ENCODE measurements around the gene CNOT4.

CNOT4 gene

GRCh38 chr7:135537453-135537852 lies 27.6 kb upstream of the CNOT4 start:
- TF ChIP-seq RARB (CRISPR knock-in tag; IDR thresholded peaks at IDR 0.05) (no peak), OSR1 (CRISPR knock-in tag; IDR thresholded peaks at IDR 0.05) (no peak), ISL1 (CRISPR knock-in tag; IDR thresholded peaks at IDR 0.05) (no peak), TCF4 (CRISPR knock-in tag; IDR thresholded peaks at IDR 0.05; ENCODE audit: borderline replicate concordance) (no peak), GLIS3 (CRISPR knock-in tag; IDR thresholded peaks at IDR 0.05) (no peak), SNAI2 (CRISPR knock-in tag; IDR thresholded peaks at IDR 0.05) (no peak), CSRNP3 (CRISPR knock-in tag; IDR thresholded peaks at IDR 0.05) (no peak), ZFP3 (CRISPR knock-in tag; IDR thresholded peaks at IDR 0.05) (no peak), ZFP30 (CRISPR knock-in tag; IDR thresholded peaks at IDR 0.05) (no peak), ZC3H10 (CRISPR knock-in tag; IDR thresholded peaks at IDR 0.05) (no peak), PPARA (CRISPR knock-in tag; IDR thresholded peaks at IDR 0.05; ENCODE audit: borderline replicate concordance) (no peak), TSHZ2 (CRISPR knock-in tag; IDR thresholded peaks at IDR 0.05) (no peak), CSDC2 (CRISPR knock-in tag; IDR thresholded peaks at IDR 0.05) (no peak), ZNF70 (CRISPR knock-in tag; IDR thresholded peaks at IDR 0.05) (no peak), PATZ1 (CRISPR knock-in tag; IDR thresholded peaks at IDR 0.05; ENCODE audit: borderline replicate concordance) (no peak), CREB5 (CRISPR knock-in tag; IDR thresholded peaks at IDR 0.05; ENCODE audit: low read depth) (no peak), ESRRG (CRISPR knock-in tag; IDR thresholded peaks at IDR 0.05) (no peak), POU6F1 (CRISPR knock-in tag; IDR thresholded peaks at IDR 0.05; ENCODE audit: borderline replicate concordance, low read depth) (no peak), ZNF565 (CRISPR knock-in tag; conservative IDR thresholded peaks at IDR 0.05; ENCODE audit: low read depth) (no peak), BACH2 (CRISPR knock-in tag; IDR thresholded peaks at IDR 0.05; ENCODE audit: borderline replicate concordance) (no peak)
- no peak for ATAC-seq

GRCh38 chr7:135536150-135536549 lies 26.2 kb upstream of the CNOT4 start:
- TF ChIP-seq TCF4 (CRISPR knock-in tag; IDR thresholded peaks at IDR 0.05; ENCODE audit: borderline replicate concordance) (no peak), PPARA (CRISPR knock-in tag; IDR thresholded peaks at IDR 0.05; ENCODE audit: borderline replicate concordance) (no peak), RARB (CRISPR knock-in tag; IDR thresholded peaks at IDR 0.05) (no peak), OSR1 (CRISPR knock-in tag; IDR thresholded peaks at IDR 0.05) (no peak), TOX (CRISPR knock-in tag; IDR thresholded peaks at IDR 0.05; ENCODE audit: borderline replicate concordance) (no peak), ARNTL (CRISPR knock-in tag; IDR thresholded peaks at IDR 0.05; ENCODE audit: borderline replicate concordance, low read depth) (no peak), CSDC2 (CRISPR knock-in tag; IDR thresholded peaks at IDR 0.05) (no peak), ISL1 (CRISPR knock-in tag; IDR thresholded peaks at IDR 0.05) (no peak), BACH2 (CRISPR knock-in tag; IDR thresholded peaks at IDR 0.05; ENCODE audit: borderline replicate concordance) (no peak), ESRRG (CRISPR knock-in tag; IDR thresholded peaks at IDR 0.05) (no peak), CSRNP3 (CRISPR knock-in tag; IDR thresholded peaks at IDR 0.05) (no peak), CREB5 (CRISPR knock-in tag; IDR thresholded peaks at IDR 0.05; ENCODE audit: low read depth) (no peak), GLIS3 (CRISPR knock-in tag; IDR thresholded peaks at IDR 0.05) (no peak), POU6F1 (CRISPR knock-in tag; IDR thresholded peaks at IDR 0.05; ENCODE audit: borderline replicate concordance, low read depth) (no peak), ZC3H10 (CRISPR knock-in tag; IDR thresholded peaks at IDR 0.05) (no peak), ZNF70 (CRISPR knock-in tag; IDR thresholded peaks at IDR 0.05) (no peak), SNAI2 (CRISPR knock-in tag; IDR thresholded peaks at IDR 0.05) (no peak), ZFP3 (CRISPR knock-in tag; IDR thresholded peaks at IDR 0.05) (no peak), PATZ1 (CRISPR knock-in tag; IDR thresholded peaks at IDR 0.05; ENCODE audit: borderline replicate concordance) (no peak), ZFP30 (CRISPR knock-in tag; IDR thresholded peaks at IDR 0.05) (no peak)
- no peak for ATAC-seq
